Astrocyte (in vitro differentiated cells and primary cell): ENCODE results near the gene CACHD1. TPM values are rescaled to one million over a fixed set of nuclear protein-coding genes. Genes with fewer than 3 reads are reported as not detected.

Experiments used
- DNase-seq: peaks from one replicate; pipeline ENCODE4 v3.0.0-alpha.2; 2010; ENCODE audit warnings: low read depth
- FAIRE-seq: peaks from 2 replicates; lab custom pipeline; 2011; peaks lifted over from hg19 to GRCh38; lab: Jason Lieb, UNC
- H2AFZ ChIP-seq: 2 replicates; pipeline ENCODE4 v1.6.0; 2012; ENCODE audit warnings: low read depth, low read length, inconsistent platforms
- H3K27ac ChIP-seq: 2 replicates; pipeline ENCODE4 v1.5.1; 2011; ENCODE audit warnings: low read depth, low read length, inconsistent platforms
- H3K27me3 ChIP-seq: 2 replicates; pipeline ENCODE4 v1.6.0; 2011; ENCODE audit warnings: low read length, inconsistent platforms; ENCODE audit not compliant: insufficient read depth
- H3K36me3 ChIP-seq: 2 replicates; pipeline ENCODE4 v1.5.1; 2011; ENCODE audit warnings: low read length, inconsistent platforms; ENCODE audit not compliant: insufficient read depth
- H3K4me1 ChIP-seq: 2 replicates; pipeline ENCODE4 v1.5.1; 2011; ENCODE audit warnings: low read length, inconsistent platforms; ENCODE audit not compliant: insufficient read depth
- H3K4me2 ChIP-seq: 2 replicates; pipeline ENCODE4 v1.6.0; 2012; ENCODE audit warnings: low read length, inconsistent platforms
- H3K4me3 ChIP-seq: 2 replicates; pipeline ENCODE4 v1.5.1; 2011; ENCODE audit warnings: low read depth, mild to moderate bottlenecking, low read length, inconsistent platforms; ENCODE audit not compliant: insufficient read depth
- H3K79me2 ChIP-seq: 2 replicates; pipeline ENCODE4 v1.6.0; 2012; ENCODE audit warnings: mild to moderate bottlenecking, low read length, inconsistent platforms; ENCODE audit not compliant: insufficient read depth
- H3K9ac ChIP-seq: 2 replicates; pipeline ENCODE4 v1.6.0; 2012; ENCODE audit warnings: mild to moderate bottlenecking, low read length, inconsistent platforms
- H3K9me3 ChIP-seq: 2 replicates; pipeline ENCODE4 v1.5.1; 2012; ENCODE audit warnings: low read depth, mild to moderate bottlenecking, low read length, inconsistent platforms; ENCODE audit not compliant: insufficient read depth
- H4K20me1 ChIP-seq: 2 replicates; pipeline ENCODE4 v1.6.0; 2012; ENCODE audit warnings: low read length, inconsistent platforms; ENCODE audit not compliant: insufficient read depth
- H3K27ac Mint-ChIP-seq: one replicate; pipeline ENCODE4 v1.8.0; 2021; ENCODE audit warnings: mild to moderate bottlenecking, mixed read lengths; ENCODE audit not compliant: unreplicated experiment
- H3K27me3 Mint-ChIP-seq: one replicate; pipeline ENCODE4 v1.8.0; 2021; ENCODE audit warnings: low read depth, mixed read lengths; ENCODE audit not compliant: unreplicated experiment
- H3K36me3 Mint-ChIP-seq: one replicate; pipeline ENCODE4 v1.8.0; 2021; ENCODE audit warnings: low read depth, mixed read lengths; ENCODE audit not compliant: unreplicated experiment
- H3K4me1 Mint-ChIP-seq: one replicate; pipeline ENCODE4 v1.8.0; 2021; ENCODE audit warnings: low read depth, mixed read lengths; ENCODE audit not compliant: unreplicated experiment
- H3K4me3 Mint-ChIP-seq: one replicate; pipeline ENCODE4 v1.8.0; 2021; ENCODE audit warnings: mild to moderate bottlenecking, moderate library complexity, mixed read lengths; ENCODE audit not compliant: unreplicated experiment
- H3K9me3 Mint-ChIP-seq: one replicate; pipeline ENCODE4 v1.8.0; 2021; ENCODE audit warnings: mild to moderate bottlenecking, mixed read lengths; ENCODE audit not compliant: unreplicated experiment
- CTCF ChIP-seq: IDR thresholded peaks from 2 replicates; pipeline ENCODE4 v1.5.1; 2011; ENCODE audit warnings: low read depth, mild to moderate bottlenecking, inconsistent platforms, low read length, moderate library complexity; ENCODE audit not compliant: insufficient read depth
- EZH2 ChIP-seq: IDR thresholded peaks from 2 replicates; pipeline ENCODE4 v1.6.1; 2012; ENCODE audit warnings: mild to moderate bottlenecking, low read length, inconsistent platforms; ENCODE audit not compliant: insufficient read depth
- total RNA-seq: library from RNA; stranded (reverse); gene quantifications from 2 replicates; pipeline ENCODE4 v1.2.1, GENCODE V29; 2021

Gene CACHD1
- total RNA-seq, 1 donor from 2014 or later: 21.2 TPM

GRCh38 chr1:64451440-64451839 lies 18.5 kb upstream of the CACHD1 start:
- Histone ChIP-seq H3K9ac (no peak overlapping the region), H4K20me1 (no peaks in the 10 kb centered on the region), H3K36me3 (no peaks in the 10 kb centered on the region), H3K4me1 (no peaks in the 10 kb centered on the region), H3K27me3 (peaks cover 2% of the 10 kb centered on the region), H3K4me3 (no peak overlapping the region), H3K27ac (no peak overlapping the region), H3K79me2 (no peaks in the 10 kb centered on the region), H3K4me2 (no peak overlapping the region), H2AFZ (no peak overlapping the region), H3K9me3 (no peaks in the 10 kb centered on the region)
- H3K27ac Mint-ChIP-seq: no peak overlapping the region
- H3K9me3 Mint-ChIP-seq: peaks cover under 1% of the 10 kb centered on the region
- no peak for FAIRE-seq
- no peaks in the 10 kb centered on the region for H3K36me3 Mint-ChIP-seq
- H3K4me1 Mint-ChIP-seq: no peaks in the 10 kb centered on the region
- no peak for DNase-seq
- TF ChIP-seq EZH2: no peak
- no peak for TF ChIP-seq CTCF
- no peak overlapping the region for H3K4me3 Mint-ChIP-seq
- peaks cover 7% of the 10 kb centered on the region for H3K27me3 Mint-ChIP-seq

- H3K9ac ChIP-seq: no peak overlapping the region
- no peak overlapping the region for H3K4me3 ChIP-seq
- Mint-ChIP-seq H3K27ac (no peak overlapping the region), H3K4me3 (no peak overlapping the region), H3K36me3 (no peaks in the 10 kb centered on the region), H3K27me3 (peaks cover under 1% of the 10 kb centered on the region), H3K4me1 (no peaks in the 10 kb centered on the region), H3K9me3 (no peaks in the 10 kb centered on the region)
- H3K79me2 ChIP-seq: no peaks in the 10 kb centered on the region
- H2AFZ ChIP-seq: no peak overlapping the region
- H3K9me3 ChIP-seq: no peaks in the 10 kb centered on the region
- H3K4me2 ChIP-seq: no peak overlapping the region
- H3K27ac ChIP-seq: no peak overlapping the region
- H3K4me1 ChIP-seq: no peaks in the 10 kb centered on the region
- H3K36me3 ChIP-seq: no peaks in the 10 kb centered on the region
- TF ChIP-seq CTCF: no peak
- no peak for TF ChIP-seq EZH2
- FAIRE-seq: no peak
- no peaks in the 10 kb centered on the region for H4K20me1 ChIP-seq
- DNase-seq: no peak
- peaks cover 2% of the 10 kb centered on the region for H3K27me3 ChIP-seq
Observed at GRCh38 chr1:64453688-64454087, 16.2 kb upstream of the CACHD1 start.

GRCh38 chr1:64458915-64459314 lies 11.0 kb upstream of the CACHD1 start:
- Histone ChIP-seq H3K27ac (no peak overlapping the region), H3K9ac (no peak overlapping the region), H3K4me2 (no peak overlapping the region), H3K4me3 (no peak overlapping the region), H2AFZ (no peak overlapping the region), H3K79me2 (no peaks in the 10 kb centered on the region), H3K9me3 (no peaks in the 10 kb centered on the region), H4K20me1 (no peaks in the 10 kb centered on the region), H3K27me3 (no peaks in the 10 kb centered on the region), H3K4me1 (no peaks in the 10 kb centered on the region), H3K36me3 (no peaks in the 10 kb centered on the region)
- peaks cover 6% of the 10 kb centered on the region for H3K27me3 Mint-ChIP-seq
- H3K4me3 Mint-ChIP-seq: no peak overlapping the region
- DNase-seq (no peak), FAIRE-seq (no peak)
- H3K27ac Mint-ChIP-seq: no peak overlapping the region
- TF ChIP-seq CTCF (no peak), EZH2 (no peak)
- no peaks in the 10 kb centered on the region for H3K9me3 Mint-ChIP-seq
- no peaks in the 10 kb centered on the region for H3K4me1 Mint-ChIP-seq
- no peaks in the 10 kb centered on the region for H3K36me3 Mint-ChIP-seq
